H9 (cell line): Measurements from ENCODE around the gene ITPR3. TPM values are rescaled to one million over a fixed set of nuclear protein-coding genes. Genes with fewer than 3 reads are reported as not detected.

ENCODE experiments used
- DNase-seq: peaks from one replicate; pipeline ENCODE4 v3.0.0-alpha.2; 2017
- H2AFZ ChIP-seq: one replicate; pipeline ENCODE4 v1.6.1; 2013; ENCODE audit warnings: mild to moderate bottlenecking, low read length, control low read depth, moderate library complexity
- H2AK5ac ChIP-seq: 2 replicates; pipeline ENCODE4 v1.6.1; 2013; ENCODE audit warnings: low read length, control low read depth, mixed read lengths; ENCODE audit not compliant: insufficient read length
- H2BK120ac ChIP-seq: one replicate; pipeline ENCODE4 v1.6.1; 2013; ENCODE audit warnings: low read depth, mild to moderate bottlenecking, low read length, control low read depth, inconsistent platforms; ENCODE audit not compliant: poor library complexity, severe bottlenecking
- H2BK12ac ChIP-seq: 2 replicates; pipeline ENCODE4 v1.6.1; 2013; ENCODE audit warnings: low read length, control low read depth, mixed read lengths, low read depth; ENCODE audit not compliant: insufficient read length
- H2BK15ac ChIP-seq: 2 replicates; pipeline ENCODE4 v1.6.1; 2013; ENCODE audit warnings: low read depth, low read length, control low read depth
- H2BK20ac ChIP-seq: one replicate; pipeline ENCODE4 v1.6.1; 2013; ENCODE audit warnings: low read depth, mild to moderate bottlenecking, low read length, control low read depth, inconsistent platforms; ENCODE audit not compliant: poor library complexity, severe bottlenecking
- H2BK5ac ChIP-seq: 2 replicates; pipeline ENCODE4 v1.6.1; 2013; ENCODE audit warnings: low read length, control low read depth, mixed read lengths; ENCODE audit not compliant: insufficient read length
- H3K14ac ChIP-seq: 2 replicates; pipeline ENCODE4 v1.6.1; 2013; ENCODE audit warnings: low read length, control low read depth; ENCODE audit not compliant: insufficient read depth
- H3K18ac ChIP-seq: 2 replicates; pipeline ENCODE4 v1.6.1; 2013; ENCODE audit warnings: low read depth, mild to moderate bottlenecking, mixed read lengths, low read length, control low read depth; ENCODE audit not compliant: insufficient read length
- H3K23ac ChIP-seq: 2 replicates; pipeline ENCODE4 v1.6.1; 2013; ENCODE audit warnings: low read length, control low read depth, mixed read lengths, low read depth; ENCODE audit not compliant: insufficient read length
- H3K23me2 ChIP-seq: 2 replicates; pipeline ENCODE4 v1.6.1; 2013; ENCODE audit warnings: low read depth, mild to moderate bottlenecking, mixed read lengths, low read length, control low read depth; ENCODE audit not compliant: insufficient read length, poor library complexity, severe bottlenecking
- H3K27ac ChIP-seq: 2 replicates; pipeline ENCODE4 v1.5.1; 2013; ENCODE audit warnings: low read length, control low read depth, mixed read lengths, low read depth; ENCODE audit not compliant: insufficient read length
- H3K27me3 ChIP-seq: 2 replicates; pipeline ENCODE4 v1.6.1; 2013; ENCODE audit warnings: low read length, control low read depth, inconsistent platforms; ENCODE audit not compliant: insufficient read depth
- H3K4ac ChIP-seq: 2 replicates; pipeline ENCODE4 v1.6.1; 2013; ENCODE audit warnings: low read depth, mild to moderate bottlenecking, control low read depth, inconsistent platforms, low read length, moderate library complexity
- H3K4me1 ChIP-seq: 2 replicates; pipeline ENCODE4 v1.6.1; 2013; ENCODE audit warnings: low read length, control low read depth, inconsistent platforms; ENCODE audit not compliant: insufficient read depth
- H3K4me2 ChIP-seq: 2 replicates; pipeline ENCODE4 v1.6.1; 2013; ENCODE audit warnings: low read length, control low read depth, mixed read lengths; ENCODE audit not compliant: insufficient read length, insufficient read depth
- H3K56ac ChIP-seq: 2 replicates; pipeline ENCODE4 v1.6.1; 2013; ENCODE audit warnings: low read depth, mild to moderate bottlenecking, mixed read lengths, low read length, control low read depth; ENCODE audit not compliant: insufficient read length
- H3K79me1 ChIP-seq: 2 replicates; pipeline ENCODE4 v1.6.1; 2013; ENCODE audit warnings: low read depth, mild to moderate bottlenecking, moderate library complexity, low read length, control low read depth, inconsistent platforms; ENCODE audit not compliant: insufficient read depth, poor library complexity, severe bottlenecking
- H3K79me2 ChIP-seq: 2 replicates; pipeline ENCODE4 v1.6.1; 2013; ENCODE audit warnings: low read length, control low read depth, inconsistent platforms; ENCODE audit not compliant: insufficient read depth
- H3K9ac ChIP-seq: 2 replicates; pipeline ENCODE4 v1.6.1; 2013; ENCODE audit warnings: low read length, control low read depth, mixed read lengths; ENCODE audit not compliant: insufficient read length; ENCODE audit errors: extremely low read depth
- H3K9me3 ChIP-seq: one replicate; pipeline ENCODE4 v1.6.1; 2013; ENCODE audit warnings: low read depth, low read length, inconsistent platforms; ENCODE audit not compliant: control insufficient read depth
- H3T11ph ChIP-seq: one replicate; pipeline ENCODE4 v1.6.1; 2013; ENCODE audit warnings: mild to moderate bottlenecking, low read length, control low read depth, inconsistent platforms
- H4K20me1 ChIP-seq: one replicate; pipeline ENCODE4 v1.6.1; 2013; ENCODE audit not compliant: control insufficient read depth, insufficient read length, insufficient read depth
- H4K5ac ChIP-seq: 2 replicates; pipeline ENCODE4 v1.6.1; 2013; ENCODE audit warnings: low read depth, mild to moderate bottlenecking, mixed read lengths, low read length, control low read depth; ENCODE audit not compliant: insufficient read length
- H4K8ac ChIP-seq: replicated peaks from 2 replicates; pipeline ENCODE4 v1.6.1; 2013; ENCODE audit warnings: low read length, control low read depth, mixed read lengths, low read depth; ENCODE audit not compliant: insufficient read length
- H4K91ac ChIP-seq: 2 replicates; pipeline ENCODE4 v1.6.1; 2013; ENCODE audit warnings: low read depth, mild to moderate bottlenecking, moderate library complexity, mixed read lengths, low read length, control low read depth; ENCODE audit not compliant: insufficient read length
- H3K27ac Mint-ChIP-seq, 3 experiments: 2 replicates in 2 of 3; 3 replicates in 1 of 3; pipeline ENCODE4 v1.8.0; 2020 to 2021; ENCODE audit warnings: mixed read lengths in 3 of 3, mild to moderate bottlenecking in 1 of 3, moderate library complexity in 1 of 3
- H3K27me3 Mint-ChIP-seq: 2 replicates; pipeline ENCODE4 v1.8.0; 2021; ENCODE audit warnings: low read depth, mild to moderate bottlenecking, moderate library complexity, mixed read lengths
- H3K36me3 Mint-ChIP-seq, 3 experiments: 2 replicates in 2 of 3; 3 replicates in 1 of 3; pipeline ENCODE4 v1.8.0; 2020 to 2021; ENCODE audit warnings: low read depth in 3 of 3, mixed read lengths in 3 of 3; ENCODE audit not compliant: insufficient read depth in 1 of 3
- H3K4me1 Mint-ChIP-seq, 2 experiments: 2 replicates each; pipeline ENCODE4 v1.8.0; 2020; ENCODE audit warnings: mixed read lengths in 2 of 2
- H3K4me3 Mint-ChIP-seq, 2 experiments: 2 replicates in 1 of 2; 3 replicates in 1 of 2; pipeline ENCODE4 v1.8.0; 2020 to 2021; ENCODE audit warnings: mild to moderate bottlenecking in 2 of 2, mixed read lengths in 2 of 2, moderate library complexity in 1 of 2
- H3K9me3 Mint-ChIP-seq, 2 experiments: 2 replicates in 1 of 2; 3 replicates in 1 of 2; pipeline ENCODE4 v1.8.0; 2020; ENCODE audit warnings: mild to moderate bottlenecking in 2 of 2, mixed read lengths in 2 of 2, moderate library complexity in 1 of 2
- CTCF ChIP-seq: fragments of 200-600 bp; sonication (generic); conservative IDR thresholded peaks from 3 replicates; pipeline ENCODE4 v1.8.0; 2021; ENCODE audit warnings: antibody characterized with exemption, mild to moderate bottlenecking
- WGBS: extraction: QIAGEN DNeasy Blood & Tissue Kit; methylation state at CpG from one replicate; pipeline ENCODE4 v1.1.7; 2013; ENCODE audit warnings: missing lambda C conversion rate, low lambda C conversion rate, mixed read lengths; ENCODE audit not compliant: insufficient read length; ENCODE audit errors: extremely low coverage; 5-methylcytosine and 5-hydroxymethylcytosine counted together
- total RNA-seq: library from RNA; stranded (reverse); gene quantifications from 2 replicates; pipeline ENCODE4 v1.2.1, GENCODE V29; 2021

Gene ITPR3
- total RNA-seq, 1 experiment from 2014 or later, result 40.3 TPM

- H3K14ac ChIP-seq, result no peak overlapping the region
- peaks cover 30 to 93% (median 76%) of the 10 kb centered on the region in 3 experiments; a peak in 6 of 7 replicates for H3K36me3 Mint-ChIP-seq
- no peaks in the 10 kb centered on the region for H3K9me3 ChIP-seq
- no peaks in the 10 kb centered on the region for H3K79me2 ChIP-seq
- no peak overlapping the region for H2AK5ac ChIP-seq
- H3K4me3 Mint-ChIP-seq, result no peak overlapping the region
- no peak overlapping the region for H3K56ac ChIP-seq
- no peak overlapping the region for H3K18ac ChIP-seq
- H3T11ph ChIP-seq, result no peak overlapping the region
- H2BK5ac ChIP-seq, result no peak overlapping the region
- H2BK15ac ChIP-seq, result no peak overlapping the region
- no peak for DNase-seq
- H3K4me1 ChIP-seq, result 0 out of 2 replicates have a peak, but pooled peaks cover 3% of the 10 kb centered on the region
- H4K8ac ChIP-seq, result no peak overlapping the region
- H3K23ac ChIP-seq, result no peak overlapping the region
- no peaks in the 10 kb centered on the region for H3K27me3 Mint-ChIP-seq
- no CpG with 5 or more reads among the region's 19 CpGs for WGBS
- no peak overlapping the region for H4K5ac ChIP-seq
- no peak overlapping the region for H3K4me2 ChIP-seq
- H3K27ac Mint-ChIP-seq, result peak overlapping the region in 2 of 3 experiments; percentile 50 to 64; a peak in 1 of 7 replicates
- peaks cover 13 to 16% of the 10 kb centered on the region in 2 experiments for H3K4me1 Mint-ChIP-seq
- H3K9me3 Mint-ChIP-seq, result no peaks in the 10 kb centered on the region
- no peaks in the 10 kb centered on the region for H3K23me2 ChIP-seq
- H3K27ac ChIP-seq, result no peak overlapping the region
- no peak overlapping the region for H3K9ac ChIP-seq
- no peaks in the 10 kb centered on the region for H4K20me1 ChIP-seq
- no peak overlapping the region for H2BK120ac ChIP-seq
- no peaks in the 10 kb centered on the region for H3K27me3 ChIP-seq
- H3K4ac ChIP-seq, result no peak overlapping the region
- H2BK12ac ChIP-seq, result no peak overlapping the region
- no peak for TF ChIP-seq CTCF
- no peaks in the 10 kb centered on the region for H3K79me1 ChIP-seq
- H2BK20ac ChIP-seq, result no peak overlapping the region
- no peak overlapping the region for H2AFZ ChIP-seq
- no peak overlapping the region for H4K91ac ChIP-seq
These were observed 73.3 kb downstream of the ITPR3 start for GRCh38 chr6:33694401-33694931.
